Astrocyte of the cerebellum (primary cell): ENCODE results near the gene SLC25A29.
"Not testable (repeated sequence)": the region's sequence is repeated elsewhere in the genome, so short reads cannot be mapped to it uniquely, and the experiment has no call there.

ENCODE experiments used
- DNase-seq: peaks from one replicate; pipeline ENCODE4 v3.0.0-alpha.2; 2011; ENCODE audit warnings: low read depth
- H3K4me3 ChIP-seq: 2 replicates; pipeline ENCODE4 v1.5.1; 2011; ENCODE audit warnings: mild to moderate bottlenecking, low read depth, low read length, moderate library complexity
- CTCF ChIP-seq: IDR thresholded peaks from 2 replicates; pipeline ENCODE4 v1.5.1; 2012; ENCODE audit warnings: low read length, low read depth, moderate library complexity, mild to moderate bottlenecking; ENCODE audit errors: missing control alignments
- in situ Hi-C: cut with HindIII; loops from 2 replicates; pipeline ENCODE4 v1.10.0; 2017; ENCODE audit warnings: low sequenced_read_pairs

The SLC25A29 gene

GRCh38 chr14:100309028-100309737, 2.9 kb upstream of the SLC25A29 start:
- DNase-seq, result no peak
- in situ Hi-C loops, result no loop called here
- no peak for TF ChIP-seq CTCF
- H3K4me3 ChIP-seq, result no peak overlapping the region

- H3K4me3 ChIP-seq, DNase-seq, in situ Hi-C loops: not testable (repeated sequence)
Measured at GRCh38 chr14:100308427-100308792, 2.2 kb upstream of the SLC25A29 start.

GRCh38 chr14:100307766-100308426, 1.7 kb upstream of the SLC25A29 start:
- H3K4me3 ChIP-seq, result peak overlapping the region; percentile 80
- in situ Hi-C loops, result no loop called here
- no peak for TF ChIP-seq CTCF
- no peak for DNase-seq

- no peak for DNase-seq
- in situ Hi-C loops, result no loop called here
- peak overlapping the region; percentile 80 for H3K4me3 ChIP-seq
- TF ChIP-seq CTCF, result no peak
Measured at GRCh38 chr14:100306998-100307765, 938 bp upstream of the SLC25A29 start.

GRCh38 chr14:100305324-100306100, 732 bp downstream of the SLC25A29 start:
- no peak for DNase-seq
- in situ Hi-C loops, result no loop called here
- no peak for TF ChIP-seq CTCF
- peak overlapping the region; percentile 80 for H3K4me3 ChIP-seq

GRCh38 chr14:100304825-100305323, 1.4 kb downstream of the SLC25A29 start:
- no peak for DNase-seq
- TF ChIP-seq CTCF, result no peak
- peak overlapping the region; percentile 80 for H3K4me3 ChIP-seq
- in situ Hi-C loops, result no loop called here
